Measurements from ENCODE around the gene ANKRD24. TPM values are rescaled to one million over a fixed set of nuclear protein-coding genes. Genes with fewer than 3 reads are reported as not detected.
A peak's percentile ranks its signal among the peaks of the same experiment; 100 is the strongest.
"Not testable (repeated sequence)": the region's sequence is repeated elsewhere in the genome, so short reads cannot be mapped to it uniquely, and the experiment has no call there.

The ANKRD24 gene
- total RNA-seq (ENCODE audit: low replicate concordance), result 0.99 and 5.1 TPM in 2 replicates

DNA sequence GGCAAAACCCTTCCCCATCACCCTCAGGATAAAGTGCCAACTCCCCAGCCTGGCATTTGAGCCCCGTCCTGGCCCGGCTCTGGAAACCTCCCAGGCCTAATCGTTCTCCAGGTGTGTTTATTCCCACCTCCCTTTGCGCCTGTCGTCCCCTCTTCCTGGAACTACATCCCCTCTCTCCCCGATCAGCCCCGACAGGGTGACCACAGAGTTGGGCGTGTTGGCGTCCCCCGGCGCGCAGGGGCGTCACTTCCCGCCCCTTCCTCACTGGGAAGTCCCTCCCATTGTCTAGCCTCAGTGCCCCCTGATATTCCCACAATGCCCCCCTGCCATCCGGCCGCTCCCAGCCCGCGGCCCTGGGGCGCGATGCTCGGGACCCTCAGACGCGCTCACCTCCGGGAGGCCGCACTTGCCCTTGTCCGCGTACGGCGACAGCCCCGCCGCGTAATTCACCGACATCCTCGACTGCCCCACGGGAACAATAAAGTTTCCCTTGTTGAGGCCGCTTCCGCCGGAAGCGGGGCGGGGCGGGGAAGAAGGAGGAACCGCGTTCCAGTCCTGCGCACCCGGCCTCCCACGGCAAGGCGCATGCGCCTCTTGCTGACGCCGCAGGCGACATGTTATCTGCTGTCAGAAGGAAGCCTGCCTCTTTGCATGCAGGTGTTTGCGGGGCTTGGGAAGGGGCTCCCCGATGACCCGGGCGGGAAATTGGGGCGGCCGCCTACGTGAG, at the start of gene ANKRD24, which contains the start of gene SIRT6:
Gene ANKRD24 (plus strand): TSS at position 606 of the 727 bp plus-strand sequence. CDS start 3,737 bp downstream, outside the sequence.
Gene SIRT6 (minus strand): TSS at position 480 of the 727 bp plus-strand sequence. CDS start 24 bp downstream, at position 456.
- peak; percentile 95 for DNase-seq (ENCODE audit: low read depth)
- H3K4me3 ChIP-seq (ENCODE audit: low read depth, low read length), result peak within 1 kb of the TSS; percentile 98
- TF ChIP-seq, protein P1, sequence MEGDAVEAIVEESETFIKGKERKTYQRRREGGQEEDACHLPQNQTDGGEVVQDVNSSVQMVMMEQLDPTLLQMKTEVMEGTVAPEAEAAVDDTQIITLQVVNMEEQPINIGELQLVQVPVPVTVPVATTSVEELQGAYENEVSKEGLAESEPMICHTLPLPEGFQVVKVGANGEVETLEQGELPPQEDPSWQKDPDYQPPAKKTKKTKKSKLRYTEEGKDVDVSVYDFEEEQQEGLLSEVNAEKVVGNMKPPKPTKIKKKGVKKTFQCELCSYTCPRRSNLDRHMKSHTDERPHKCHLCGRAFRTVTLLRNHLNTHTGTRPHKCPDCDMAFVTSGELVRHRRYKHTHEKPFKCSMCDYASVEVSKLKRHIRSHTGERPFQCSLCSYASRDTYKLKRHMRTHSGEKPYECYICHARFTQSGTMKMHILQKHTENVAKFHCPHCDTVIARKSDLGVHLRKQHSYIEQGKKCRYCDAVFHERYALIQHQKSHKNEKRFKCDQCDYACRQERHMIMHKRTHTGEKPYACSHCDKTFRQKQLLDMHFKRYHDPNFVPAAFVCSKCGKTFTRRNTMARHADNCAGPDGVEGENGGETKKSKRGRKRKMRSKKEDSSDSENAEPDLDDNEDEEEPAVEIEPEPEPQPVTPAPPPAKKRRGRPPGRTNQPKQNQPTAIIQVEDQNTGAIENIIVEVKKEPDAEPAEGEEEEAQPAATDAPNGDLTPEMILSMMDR (IDR thresholded peaks at IDR 0.05; ENCODE audit: insufficient read depth, low read length), result no peak

- DNase-seq (ENCODE audit: low read depth), result peak; percentile 30
- H3K4me3 ChIP-seq (ENCODE audit: low read depth, low read length), result no peak overlapping the region
- TF ChIP-seq, protein P1 (IDR thresholded peaks at IDR 0.05; ENCODE audit: insufficient read depth, low read length), result no peak
Observed at GRCh38 chr19:4134351-4134750, 48.1 kb upstream of the ANKRD24 start.

- DNase-seq (ENCODE audit: low read depth); H3K4me3 ChIP-seq (ENCODE audit: low read depth, low read length): not testable (repeated sequence)
Observed at GRCh38 chr19:4135386-4135785, 47.1 kb upstream of the ANKRD24 start.

DNA sequence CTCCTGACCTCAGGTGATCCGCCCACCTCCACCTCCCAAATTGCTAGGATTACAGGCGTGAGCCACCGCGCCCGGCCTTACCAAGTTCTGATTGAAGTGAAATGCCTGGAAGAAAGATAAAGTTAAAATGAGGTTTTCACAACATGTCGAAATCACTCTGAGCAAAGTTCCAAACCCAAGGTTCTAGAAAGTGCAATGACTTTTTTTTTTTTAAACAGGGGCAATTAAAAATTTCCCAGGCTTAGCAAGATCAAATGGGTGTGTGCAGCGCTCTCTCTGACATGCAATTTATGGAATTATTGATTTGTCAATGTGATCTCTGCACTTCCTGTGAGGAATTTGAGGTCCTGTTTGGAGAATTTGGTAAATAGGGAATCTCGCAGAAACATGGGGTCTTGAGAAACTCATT, 45.8 kb upstream of the ANKRD24 start:
- DNase-seq (ENCODE audit: low read depth), result no peak
- H3K4me3 ChIP-seq (ENCODE audit: low read depth, low read length), result no peak overlapping the region
- TF ChIP-seq, protein P1 (IDR thresholded peaks at IDR 0.05; ENCODE audit: insufficient read depth, low read length), result no peak

DNA sequence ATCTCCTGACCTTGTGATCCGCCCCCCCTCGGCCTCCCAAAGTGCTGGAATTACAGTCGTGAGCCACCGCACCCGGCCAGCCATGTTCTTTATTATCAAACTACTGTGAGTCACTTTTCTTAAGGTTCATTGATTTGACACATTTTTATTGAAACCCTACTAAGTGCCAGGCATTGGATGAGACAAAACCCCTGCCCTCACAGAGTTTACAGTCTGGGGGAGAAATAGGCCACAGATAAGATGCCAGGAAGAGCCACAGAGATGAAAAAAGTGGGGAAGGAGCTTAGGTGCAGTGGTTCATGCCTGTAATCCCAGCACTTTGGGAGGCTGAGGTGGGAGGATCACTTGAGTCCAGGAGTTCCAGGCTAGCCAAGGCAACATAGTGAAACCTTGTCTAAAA, 44.0 kb upstream of the ANKRD24 start:
- H3K4me3 ChIP-seq (ENCODE audit: low read depth, low read length), result no peak overlapping the region
- no peak for DNase-seq (ENCODE audit: low read depth)
- TF ChIP-seq, protein P1 (IDR thresholded peaks at IDR 0.05; ENCODE audit: insufficient read depth, low read length), result no peak

DNA sequence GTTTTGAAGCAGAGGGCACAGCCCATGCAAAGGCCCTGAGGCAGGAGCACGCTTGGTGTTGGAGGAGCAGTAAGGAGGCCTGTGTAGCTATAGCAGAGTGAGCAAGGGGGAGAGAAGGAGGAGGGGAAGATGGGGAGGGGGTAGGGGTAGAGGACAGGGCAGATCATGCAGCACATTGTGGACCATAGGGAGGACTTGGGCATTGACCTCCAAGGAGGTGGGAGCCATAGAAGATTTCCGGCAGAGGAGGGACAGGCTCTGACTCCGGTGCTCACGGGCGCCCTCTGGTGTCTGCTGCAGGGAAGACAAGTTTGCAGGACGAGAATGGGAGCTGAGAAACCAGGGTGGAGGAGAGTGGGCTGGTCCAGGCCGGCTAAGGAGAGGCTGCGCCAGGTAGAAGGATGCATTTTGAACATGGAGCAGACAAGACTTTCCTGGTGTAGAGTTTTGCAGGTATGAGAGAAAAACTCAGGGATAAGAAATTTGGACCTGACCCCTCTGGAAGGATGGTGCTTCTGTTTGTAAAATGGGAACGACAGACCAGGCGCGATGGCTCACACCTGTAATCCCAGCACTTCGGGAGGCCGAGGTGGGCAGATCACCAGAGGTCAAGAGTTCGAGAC, 42.8 kb upstream of the ANKRD24 start:
- TF ChIP-seq, protein P1 (IDR thresholded peaks at IDR 0.05; ENCODE audit: insufficient read depth, low read length), result peak; percentile 88
- H3K4me3 ChIP-seq (ENCODE audit: low read depth, low read length), result no peak overlapping the region
- peak; percentile 55 for DNase-seq (ENCODE audit: low read depth)

DNA sequence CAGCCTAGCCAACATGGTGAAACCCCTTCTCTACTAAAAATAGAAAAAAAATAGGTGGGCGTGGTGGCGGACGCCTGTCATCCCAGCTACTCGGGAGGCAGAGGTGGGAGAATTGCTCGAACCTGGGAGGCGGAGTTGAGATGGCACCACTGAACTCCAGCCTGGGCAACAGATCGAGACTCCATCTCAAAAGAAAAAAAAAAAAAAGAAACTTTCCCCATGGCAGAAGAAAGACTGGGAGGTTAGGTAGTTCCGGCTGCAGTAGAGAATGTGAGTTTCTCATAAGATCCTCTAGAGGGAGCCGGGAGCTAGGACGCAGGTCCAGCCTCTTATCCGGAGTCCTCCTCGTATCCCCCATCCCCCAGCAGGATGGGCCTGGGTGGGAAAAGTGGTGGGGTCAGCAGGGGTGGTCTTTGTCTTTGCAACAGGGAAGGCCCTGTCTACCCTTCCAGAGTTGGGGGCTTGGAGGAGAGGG, 42.2 kb upstream of the ANKRD24 start:
- no peak overlapping the region for H3K4me3 ChIP-seq (ENCODE audit: low read depth, low read length)
- TF ChIP-seq, protein P1 (IDR thresholded peaks at IDR 0.05; ENCODE audit: insufficient read depth, low read length), result peak; percentile 81
- peak; percentile 79 for DNase-seq (ENCODE audit: low read depth)

DNA sequence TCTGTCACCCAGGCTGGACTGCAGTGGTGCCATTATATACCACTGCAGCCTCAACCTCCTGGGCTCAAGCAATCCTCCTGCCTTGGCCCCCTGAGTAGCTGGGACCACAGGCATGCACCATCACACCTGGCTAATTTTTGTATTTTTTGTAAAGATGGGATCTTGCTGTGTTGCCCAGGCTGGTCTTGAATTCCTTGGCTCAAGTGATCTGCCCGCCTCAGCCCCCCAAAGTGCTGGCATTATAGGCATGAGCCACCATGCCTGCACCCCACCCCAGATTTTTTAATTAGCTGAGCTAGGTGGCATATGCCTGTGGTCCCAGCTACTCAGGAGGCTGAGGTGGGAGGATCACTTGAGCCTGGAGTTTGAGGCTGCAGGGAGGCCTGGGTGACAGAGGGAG, 39.6 kb upstream of the ANKRD24 start:
- DNase-seq (ENCODE audit: low read depth); H3K4me3 ChIP-seq (ENCODE audit: low read depth, low read length): not testable (repeated sequence)
